Measurements from ENCODE around the gene IFT25.
"Not testable (repeated sequence)": the region's sequence is repeated elsewhere in the genome, so short reads cannot be mapped to it uniquely, and the experiment has no call there.

The IFT25 gene

GRCh38 chr1:53893999-53894636 lies 51.4 kb downstream of the IFT25 start, which contains the start of gene DIO1:
TSS of gene DIO1 (plus strand) at chr1:53894187. CDS start at chr1:53894211, 24 bp downstream.
- no peak for TF ChIP-seq CTCF (IDR thresholded peaks at IDR 0.05; ENCODE audit: extremely low read depth, missing control alignments)
- DNase-seq (ENCODE audit: low spot score): no peak

GRCh38 chr1:53892911-53893310 lies 52.6 kb downstream of the IFT25 start:
- DNase-seq (ENCODE audit: low spot score): peak; percentile 26
- no peak for TF ChIP-seq CTCF (IDR thresholded peaks at IDR 0.05; ENCODE audit: extremely low read depth, missing control alignments)

GRCh38 chr1:53891678-53892077 lies 53.8 kb downstream of the IFT25 start:
- no peak for DNase-seq (ENCODE audit: low spot score)
- TF ChIP-seq CTCF (IDR thresholded peaks at IDR 0.05; ENCODE audit: extremely low read depth, missing control alignments): no peak

GRCh38 chr1:53891018-53891417 lies 54.5 kb downstream of the IFT25 start:
- TF ChIP-seq CTCF (IDR thresholded peaks at IDR 0.05; ENCODE audit: extremely low read depth, missing control alignments): no peak
- DNase-seq (ENCODE audit: low spot score): no peak

- DNase-seq (ENCODE audit: low spot score): no peak
Observed at GRCh38 chr1:53890522-53890941, 55.0 kb downstream of the IFT25 start.

GRCh38 chr1:53889304-53890298 lies 55.9 kb downstream of the IFT25 start, which contains the start of gene YIPF1:
TSS of gene YIPF1 (minus strand) at chr1:53889797. CDS start at chr1:53888937, 860 bp downstream.
- no peak for TF ChIP-seq CTCF (IDR thresholded peaks at IDR 0.05; ENCODE audit: extremely low read depth, missing control alignments)
- peak; percentile 87 for DNase-seq (ENCODE audit: low spot score)

More at GRCh38 chr1:53890522-53890941, 55.0 kb downstream of the IFT25 start:
- no peak for TF ChIP-seq CTCF (IDR thresholded peaks at IDR 0.05; ENCODE audit: extremely low read depth, missing control alignments)

- DNase-seq (ENCODE audit: low spot score): no peak
- no peak for TF ChIP-seq CTCF (IDR thresholded peaks at IDR 0.05; ENCODE audit: extremely low read depth, missing control alignments)
Observed at GRCh38 chr1:53888681-53889080, 56.8 kb downstream of the IFT25 start.

- not testable (repeated sequence) for DNase-seq (ENCODE audit: low spot score)
Observed at GRCh38 chr1:53883600-53883999, 61.9 kb downstream of the IFT25 start.

GRCh38 chr1:53881853-53882252 lies 63.6 kb downstream of the IFT25 start:
- not testable (repeated sequence) for DNase-seq (ENCODE audit: low spot score)

All from GM20000 (cell line).